Measurements from ENCODE around the gene TTC6. TPM values are rescaled to one million over a fixed set of nuclear protein-coding genes. Genes with fewer than 3 reads are reported as not detected.

TTC6 gene, protein sequence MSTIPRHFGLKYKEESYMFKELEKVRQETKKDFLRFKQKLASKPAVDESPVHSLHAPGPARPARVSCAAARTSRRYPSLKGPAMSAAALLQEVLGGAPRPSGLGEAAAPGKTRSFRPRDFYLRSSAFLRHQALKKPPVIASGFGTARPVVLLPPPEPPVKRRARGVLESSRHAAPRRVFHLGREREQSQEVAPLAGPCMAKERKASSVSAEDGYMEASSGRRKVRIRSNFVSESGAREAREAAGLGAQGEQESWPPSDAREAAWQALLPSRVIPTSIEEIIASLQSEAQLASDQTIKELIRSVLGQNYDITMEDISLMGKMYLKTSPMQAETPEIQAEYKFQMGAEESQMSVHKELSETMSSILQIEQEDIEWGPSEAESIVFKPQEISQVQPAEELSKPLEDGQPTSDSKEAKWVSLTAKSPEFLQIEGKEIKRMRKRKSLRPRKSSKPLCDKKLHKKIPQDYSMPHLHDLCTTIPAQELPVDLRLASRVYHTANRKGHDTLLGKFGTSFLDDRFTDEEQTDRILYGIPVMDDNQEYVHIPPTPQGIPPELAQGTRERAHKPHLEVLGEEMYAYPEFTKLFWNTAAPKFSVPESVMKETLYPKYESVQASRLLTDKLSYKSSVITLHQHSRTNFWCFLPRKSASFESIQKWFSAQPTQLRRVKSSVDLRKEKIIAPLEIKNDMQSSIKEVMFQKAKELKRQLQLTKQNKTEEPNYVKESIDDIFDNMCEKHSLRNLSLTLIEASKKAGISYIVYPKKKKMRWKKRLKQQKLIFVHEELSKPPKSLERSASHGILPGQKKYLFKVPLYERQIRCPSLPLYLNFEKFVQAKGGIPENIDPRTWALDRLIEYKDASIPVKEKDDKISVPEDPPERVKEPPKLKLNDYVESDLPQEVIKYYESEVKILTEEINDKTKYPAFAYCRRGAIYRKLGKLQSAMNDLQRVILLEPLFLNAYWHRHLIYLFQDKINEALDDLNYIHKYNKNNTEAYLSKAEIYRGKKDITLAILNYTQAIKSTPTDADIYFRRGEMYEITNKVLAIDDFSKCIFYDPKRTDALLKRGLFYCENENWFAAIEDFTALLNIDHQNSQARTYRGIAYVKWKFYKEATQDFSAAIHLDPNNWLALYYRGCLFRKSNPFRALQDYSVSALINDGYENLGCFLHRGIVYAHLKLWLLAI (N-terminal part only)
- total RNA-seq: under 0.01 TPM in 1 of 2 replicates, not detected in the other

DNA sequence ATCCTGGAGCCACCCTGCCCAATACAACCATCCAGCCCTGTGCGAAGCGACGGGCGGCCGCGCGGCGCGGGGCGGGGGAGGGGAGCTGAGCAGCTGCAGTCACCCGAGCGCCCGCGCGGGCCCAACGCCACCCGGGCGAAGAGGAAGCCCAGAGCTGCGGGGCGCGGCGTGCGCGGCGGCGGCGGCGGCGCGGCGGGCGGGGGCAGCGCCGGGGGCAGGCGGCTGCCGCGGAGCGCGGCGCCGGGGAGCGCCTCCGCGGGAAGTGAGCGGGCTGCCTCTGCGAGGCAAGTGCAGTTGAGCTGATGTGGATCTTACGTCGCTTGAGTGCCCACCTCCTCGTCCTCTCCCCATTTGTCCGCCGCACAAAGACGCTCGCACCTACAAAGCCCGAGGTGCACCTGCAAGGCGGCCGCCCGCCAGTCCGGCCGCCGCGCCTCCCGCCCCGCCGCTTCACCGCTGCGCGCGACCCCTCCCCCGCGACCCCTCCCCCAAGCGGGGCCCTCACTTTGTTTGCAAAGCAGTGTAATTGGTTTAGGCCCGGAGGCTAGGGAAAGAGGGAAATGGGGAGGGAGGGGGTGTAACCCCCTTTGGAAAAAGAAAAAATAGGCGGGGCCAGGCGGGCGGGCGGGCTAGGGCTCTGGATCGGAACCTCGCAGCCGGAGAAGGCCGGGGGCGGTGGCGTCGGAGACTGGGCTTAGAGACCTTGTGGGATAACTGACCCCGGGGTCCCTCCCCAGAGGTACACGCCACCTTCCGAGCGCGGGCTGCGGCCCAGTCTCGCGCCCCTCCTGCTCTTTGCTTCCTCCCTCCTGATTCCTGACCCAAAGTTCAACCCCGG lies at the start of gene TTC6, which contains the start of gene FOXA1:
TTC6 (plus strand) TSS at position 659 of the 838 bp plus-strand sequence. CDS start 26,436 bp downstream, outside the sequence.
FOXA1 (minus strand) TSS at position 279 of the 838 bp plus-strand sequence; CDS start at position 2, 277 bp downstream.

Other genes starting within 250 kb of the TTC6 start
- not detected in 2 replicates for gene FOXA1, start 380 bp upstream of the TTC6 start, total RNA-seq